ENCODE data around the gene TTF2.
"Not testable (repeated sequence)": the region's sequence is repeated elsewhere in the genome, so short reads cannot be mapped to it uniquely, and the experiment has no call there.

TTF2 gene

GRCh38 chr1:117093870-117094621 is 33.9 kb downstream of the TTF2 start:
- no peak for DNase-seq (ENCODE audit: low spot score)

- DNase-seq (ENCODE audit: low spot score): no peak
Measured at GRCh38 chr1:117094841-117095604, 34.9 kb downstream of the TTF2 start.

- DNase-seq (ENCODE audit: low spot score): no peak
Measured at GRCh38 chr1:117096951-117097408, 36.9 kb downstream of the TTF2 start.

GRCh38 chr1:117097443-117097842 is 37.3 kb downstream of the TTF2 start:
- no peak for DNase-seq (ENCODE audit: low spot score)

- no peak for DNase-seq (ENCODE audit: low spot score)
Measured at GRCh38 chr1:117098287-117098890, 38.3 kb downstream of the TTF2 start.

GRCh38 chr1:117101334-117101733 is 41.2 kb downstream of the TTF2 start:
- DNase-seq (ENCODE audit: low spot score): no peak

GRCh38 chr1:117101858-117102257 is 41.7 kb downstream of the TTF2 start:
- not testable (repeated sequence) for DNase-seq (ENCODE audit: low spot score)

GRCh38 chr1:117104986-117105385 is 44.9 kb downstream of the TTF2 start:
- DNase-seq (ENCODE audit: low spot score): no peak

- DNase-seq (ENCODE audit: low spot score): no peak
Measured at GRCh38 chr1:117105722-117106121, 45.6 kb downstream of the TTF2 start.

- DNase-seq (ENCODE audit: low spot score): no peak
Measured at GRCh38 chr1:117106478-117106877, 46.4 kb downstream of the TTF2 start.

GRCh38 chr1:117107364-117107763 is 47.2 kb downstream of the TTF2 start:
- DNase-seq (ENCODE audit: low spot score): no peak

GRCh38 chr1:117110774-117111173 is 50.6 kb downstream of the TTF2 start:
- no peak for DNase-seq (ENCODE audit: low spot score)

- no peak for DNase-seq (ENCODE audit: low spot score)
Measured at GRCh38 chr1:117112047-117112717, 52.1 kb downstream of the TTF2 start.

- DNase-seq (ENCODE audit: low spot score): no peak
Measured at GRCh38 chr1:117113199-117113598, 53.1 kb downstream of the TTF2 start.

GRCh38 chr1:117114877-117115276 is 54.8 kb downstream of the TTF2 start:
- DNase-seq (ENCODE audit: low spot score): no peak

GRCh38 chr1:117116090-117116783 is 56.1 kb downstream of the TTF2 start:
- DNase-seq (ENCODE audit: low spot score): no peak

GRCh38 chr1:117116784-117117130 is 56.6 kb downstream of the TTF2 start:
- DNase-seq (ENCODE audit: low spot score): no peak

- no peak for DNase-seq (ENCODE audit: low spot score)
Measured at GRCh38 chr1:117117697-117118096, 57.6 kb downstream of the TTF2 start.

- DNase-seq (ENCODE audit: low spot score): no peak
Measured at GRCh38 chr1:117118137-117118536, 58.0 kb downstream of the TTF2 start.

GRCh38 chr1:117119144-117119543 is 59.0 kb downstream of the TTF2 start:
- not testable (repeated sequence) for DNase-seq (ENCODE audit: low spot score)

- no peak for DNase-seq (ENCODE audit: low spot score)
Measured at GRCh38 chr1:117120774-117121588, 60.9 kb downstream of the TTF2 start.
